Stimulated activated CD8-positive, alpha-beta memory T cell treated with anti-CD3 and anti-CD28 coated beads, Interleukin-7, amount 100 ng/mL, for 48 hours (primary cell): ENCODE measurements around the gene MARK1.

ENCODE experiments used
- DNase-seq, 2 donors: peaks; one replicate each; pipeline ENCODE4 v3.0.0-alpha.2; 2020; ENCODE audit warnings: low read depth in 1 of 2; ENCODE audit errors: extremely low read depth in 1 of 2

Gene MARK1

DNA sequence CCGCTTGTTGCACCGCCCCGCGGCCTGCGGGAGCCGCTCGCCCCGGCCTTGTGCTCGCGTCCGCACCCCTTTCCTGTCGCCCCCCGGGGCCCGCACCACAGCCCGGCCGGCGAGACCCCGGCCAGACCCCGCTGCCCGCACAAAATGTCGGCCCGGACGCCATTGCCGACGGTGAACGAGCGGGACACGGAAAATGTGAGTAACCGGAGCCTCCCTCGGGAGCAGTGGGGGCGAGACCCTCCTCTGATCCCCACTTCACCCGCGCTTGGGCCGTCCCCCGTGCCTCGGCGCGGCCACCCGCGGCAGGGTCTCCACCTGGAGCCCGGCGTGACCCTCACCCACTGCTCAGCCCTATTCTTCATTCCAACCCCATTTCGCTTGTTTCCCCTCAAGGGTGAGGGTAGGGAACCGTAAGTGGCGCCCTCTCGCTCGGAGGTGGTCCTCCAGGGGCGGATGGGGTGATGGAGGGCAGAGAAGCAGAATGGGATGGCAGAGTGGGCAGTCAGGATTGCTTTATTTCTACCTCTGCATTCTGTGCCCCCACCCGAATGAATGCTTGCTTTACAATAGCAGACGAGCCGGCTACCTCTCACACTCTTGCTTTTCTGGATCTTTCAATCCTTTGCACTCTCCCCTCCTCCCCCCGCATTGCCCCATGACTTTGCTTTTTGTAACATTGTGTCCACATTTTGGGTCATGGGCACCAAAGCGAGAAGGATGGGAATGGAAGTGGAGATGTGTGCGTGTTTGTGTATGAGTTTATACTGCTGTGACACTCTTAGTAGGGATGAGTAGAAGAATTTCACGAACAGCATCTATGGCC lies 954 bp downstream of the MARK1 start:
- no peak for DNase-seq

DNA sequence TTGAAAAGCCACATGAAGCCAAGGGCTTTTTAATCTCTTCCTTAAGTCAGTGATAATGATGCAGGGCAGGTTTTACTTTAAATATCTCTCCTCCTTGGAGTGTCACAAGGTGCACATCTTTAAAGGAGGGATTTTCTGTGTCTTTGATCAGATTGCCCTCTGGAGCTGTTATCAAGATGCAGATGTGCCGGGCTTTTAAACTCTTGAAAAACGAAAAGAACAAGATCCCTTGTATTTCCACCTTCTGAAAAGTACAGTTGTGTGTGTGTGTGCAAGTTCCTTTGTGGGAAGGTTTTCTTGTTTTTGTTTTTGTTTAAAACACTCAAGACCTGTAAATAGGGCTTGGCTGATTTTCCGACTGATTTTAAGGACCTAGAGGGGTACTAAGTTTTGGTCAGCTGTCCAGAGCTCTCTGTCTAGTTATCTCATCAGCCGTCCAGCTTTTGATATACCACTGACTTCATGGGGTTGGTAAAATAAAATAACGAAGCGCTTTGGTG lies 1.6 kb downstream of the MARK1 start:
- DNase-seq, result no peak

DNA sequence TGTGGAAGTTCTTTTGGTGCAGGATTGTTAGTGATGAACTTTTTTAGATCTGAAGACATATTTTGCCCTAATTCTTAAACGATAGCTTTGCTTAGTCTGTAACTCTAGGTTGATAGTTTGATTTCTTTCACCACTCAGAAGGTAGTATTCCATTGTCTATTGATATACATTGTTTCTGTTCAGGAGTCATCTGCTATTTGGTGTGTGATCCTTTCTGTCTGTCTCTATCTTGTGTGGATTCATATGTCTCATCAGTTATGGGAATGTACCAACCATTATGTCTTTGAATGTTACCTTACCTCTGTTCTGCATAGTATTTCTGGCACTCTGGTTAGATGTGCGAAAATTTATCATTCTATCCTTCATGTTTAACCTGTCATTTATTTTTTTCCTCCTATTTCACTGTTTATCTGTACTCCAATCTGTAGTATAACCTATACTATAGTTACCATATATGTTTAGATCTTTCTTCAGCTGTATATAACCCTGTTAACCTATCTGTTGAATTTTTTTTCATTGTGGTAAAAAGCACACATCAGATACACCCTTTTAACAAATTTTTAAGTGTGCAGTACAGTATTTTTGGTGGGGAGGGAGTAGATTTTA lies 5.7 kb downstream of the MARK1 start:
- no peak for DNase-seq

DNA sequence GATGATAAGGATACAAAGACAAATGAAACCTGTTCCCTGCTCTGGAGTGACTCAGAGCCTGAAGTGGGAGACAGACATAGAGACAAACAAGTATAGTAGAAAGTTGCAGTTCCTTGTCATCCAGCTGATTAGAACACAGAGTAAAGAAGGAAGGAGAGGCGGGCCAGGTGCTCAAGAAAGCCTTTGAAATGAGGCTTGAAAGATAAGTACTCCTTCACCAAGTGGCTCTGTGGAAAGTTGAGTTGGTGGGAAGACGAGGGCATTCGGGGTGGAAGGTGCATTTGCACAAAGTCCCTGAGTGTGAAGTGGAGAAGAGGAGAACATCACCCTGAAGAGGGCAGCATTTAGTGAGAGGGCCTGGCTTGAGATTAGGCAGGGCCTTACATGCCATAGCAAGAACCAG lies 17.0 kb downstream of the MARK1 start:
- no peak for DNase-seq

DNA sequence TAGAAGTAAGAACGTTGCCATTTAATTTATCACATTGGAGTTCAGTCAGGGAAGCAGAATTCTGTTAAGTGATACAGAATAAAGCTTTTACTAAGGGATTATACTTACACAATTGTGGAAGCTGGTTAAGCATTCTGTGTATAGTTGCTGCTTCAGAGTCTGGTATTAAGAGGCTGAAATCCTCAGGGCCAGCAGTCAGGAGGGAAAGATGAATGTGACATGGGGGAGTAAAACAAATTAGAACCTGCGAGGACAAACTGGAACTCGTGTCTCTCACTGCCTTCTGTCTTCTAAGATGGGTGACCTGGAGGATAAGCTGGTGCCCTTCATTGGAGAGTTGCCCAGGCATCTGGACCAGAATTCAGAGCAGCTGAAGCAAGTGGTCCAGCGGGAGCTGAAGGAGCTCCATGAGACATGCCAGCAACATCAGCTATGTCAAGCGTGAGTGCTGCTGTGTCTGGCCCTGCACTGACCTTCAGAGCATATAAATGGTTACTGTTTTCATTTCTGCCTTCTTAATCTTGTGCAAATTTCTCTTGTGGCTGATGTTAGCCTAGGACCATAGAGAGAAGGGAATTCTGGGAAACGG lies 23.0 kb downstream of the MARK1 start:
- DNase-seq, result no peak

DNA sequence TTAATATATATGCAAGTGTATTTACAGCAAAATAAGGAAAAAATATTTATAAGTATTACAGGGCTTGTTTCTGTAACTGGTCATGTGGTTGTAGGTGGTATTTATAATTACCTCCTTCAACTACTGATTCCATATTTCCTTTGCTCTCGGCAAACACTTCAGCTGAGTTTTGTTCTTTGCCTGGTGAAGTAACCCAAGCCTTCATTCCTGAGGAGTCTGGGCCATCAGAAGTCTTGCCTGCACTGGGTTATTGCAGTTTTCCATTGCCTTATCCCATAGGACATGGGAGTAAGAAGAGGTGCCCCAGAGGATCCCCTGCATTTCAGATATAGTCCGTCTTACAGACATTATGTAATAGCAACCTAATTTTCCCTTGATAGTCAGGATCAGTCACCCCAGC lies 23.8 kb downstream of the MARK1 start:
- DNase-seq, result no peak

DNA sequence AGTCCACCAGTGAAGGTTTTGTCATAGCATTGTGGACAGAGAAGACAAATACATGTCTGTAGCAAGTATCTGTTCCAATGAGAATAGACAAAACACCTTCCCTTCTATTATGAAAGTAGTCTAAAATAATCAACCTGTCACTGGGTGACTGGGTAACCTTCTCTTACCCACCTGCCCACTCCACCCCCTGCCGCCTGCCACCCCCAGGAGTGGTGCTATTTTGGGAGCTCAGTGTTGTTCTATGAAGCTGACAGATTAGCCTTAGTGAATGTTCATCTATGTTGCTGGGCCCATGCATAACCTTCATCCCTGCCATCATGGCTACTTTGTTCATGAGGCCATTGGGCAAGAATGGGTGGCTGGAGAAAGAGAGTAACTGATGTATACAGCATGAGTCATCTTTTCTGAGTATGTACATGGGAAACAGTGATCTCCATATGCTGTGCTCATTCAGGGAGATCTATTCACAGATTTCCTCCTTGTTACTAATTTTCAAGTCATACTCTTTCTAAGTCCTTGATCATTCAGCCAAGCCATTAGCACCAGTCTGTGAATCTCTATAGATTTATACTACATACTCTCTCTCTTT lies 24.8 kb downstream of the MARK1 start:
- DNase-seq, result no peak

DNA sequence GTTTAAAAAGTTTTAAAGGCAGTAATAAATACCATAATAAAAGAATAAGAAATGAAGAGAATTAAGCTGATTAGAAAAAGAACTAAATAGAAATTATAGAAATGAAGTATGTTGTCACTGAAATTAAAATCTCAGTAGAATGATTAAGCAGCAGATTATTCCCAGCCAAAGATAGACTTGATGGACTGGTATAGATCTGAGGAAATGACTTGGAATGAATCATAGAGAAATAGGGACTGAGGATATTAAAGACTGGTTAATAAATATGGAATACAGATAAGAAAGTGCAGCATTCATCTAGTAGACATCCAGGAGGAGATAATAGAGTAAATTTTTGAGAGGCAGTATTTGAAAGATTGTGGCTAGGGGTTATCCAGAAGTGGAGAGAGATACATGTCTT lies 28.7 kb downstream of the MARK1 start:
- DNase-seq, result no peak

DNA sequence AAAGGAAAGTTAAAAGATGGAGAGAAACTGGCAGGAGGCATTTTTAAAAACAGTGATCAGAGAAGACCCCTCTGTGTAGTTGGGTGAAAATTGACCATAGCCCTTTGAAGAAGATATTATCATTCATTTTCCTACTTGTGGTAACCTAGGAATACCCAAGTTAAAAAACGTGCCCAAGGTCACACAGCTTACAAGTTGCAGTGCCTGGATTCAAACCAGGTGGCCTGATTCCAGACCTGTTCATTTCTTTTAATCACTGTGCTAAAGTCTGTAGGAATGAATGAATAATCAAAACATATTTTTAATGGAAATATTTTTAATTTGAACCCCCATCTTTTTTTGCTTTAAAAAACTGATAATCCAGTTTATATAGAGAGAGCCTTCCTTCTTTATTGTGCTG lies 35.6 kb downstream of the MARK1 start:
- DNase-seq, result no peak

DNA sequence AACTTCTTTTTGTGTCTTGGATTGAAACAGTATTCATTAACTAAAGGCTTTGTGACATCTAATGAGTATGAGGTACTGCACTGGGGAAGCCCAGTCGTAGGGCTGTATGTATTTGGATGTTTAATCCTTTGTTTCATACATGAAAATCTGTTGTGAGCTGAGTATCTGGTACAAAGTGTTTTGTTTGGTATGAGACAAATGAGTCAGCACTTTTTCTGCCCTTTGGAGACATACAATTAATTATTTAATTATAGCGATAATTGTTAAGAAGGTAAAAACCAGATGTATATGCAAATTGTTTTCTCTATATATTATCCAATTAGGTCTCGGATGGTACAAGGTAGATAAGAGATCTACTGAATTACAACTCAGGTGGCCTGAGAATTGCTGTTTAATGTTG lies 36.3 kb downstream of the MARK1 start:
- DNase-seq, result no peak

DNA sequence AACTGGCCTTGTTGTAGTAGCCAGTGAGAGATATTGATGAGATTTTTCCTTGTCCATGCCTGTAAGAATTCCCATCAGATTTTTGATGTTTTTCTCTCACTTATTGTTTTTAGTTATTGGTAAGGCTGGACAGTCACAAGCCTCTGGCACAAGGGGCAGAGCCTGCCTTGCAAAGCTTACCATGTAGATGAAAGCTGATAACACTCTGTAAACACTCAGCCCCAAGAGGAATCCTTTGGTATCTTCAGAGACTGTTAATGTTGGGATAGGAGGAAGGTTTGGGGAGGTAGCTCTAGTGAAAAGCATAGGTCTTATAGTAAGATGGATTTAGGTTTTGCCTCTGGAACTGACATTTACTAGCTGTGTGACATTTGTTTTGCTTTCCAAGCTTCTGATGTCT lies 37.7 kb downstream of the MARK1 start:
- no peak for DNase-seq

DNA sequence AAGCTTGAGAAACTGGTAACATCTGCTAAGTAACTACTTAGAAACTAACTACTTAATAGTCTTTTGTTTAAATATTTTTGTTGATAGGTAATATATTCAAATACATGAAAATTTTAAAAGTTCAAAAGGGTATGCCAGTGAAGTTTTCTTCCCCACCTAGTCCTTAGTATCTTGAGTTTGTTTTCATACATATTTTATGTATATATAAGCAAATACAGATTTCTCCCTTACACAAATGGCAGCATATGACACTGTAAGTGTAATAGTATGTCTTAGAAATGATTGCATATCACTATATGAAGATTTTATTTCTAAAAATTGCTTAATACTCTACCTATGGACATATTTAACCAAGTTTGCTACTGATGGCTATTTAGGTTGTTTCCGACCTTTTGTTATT lies 38.9 kb downstream of the MARK1 start:
- DNase-seq, result no peak

DNA sequence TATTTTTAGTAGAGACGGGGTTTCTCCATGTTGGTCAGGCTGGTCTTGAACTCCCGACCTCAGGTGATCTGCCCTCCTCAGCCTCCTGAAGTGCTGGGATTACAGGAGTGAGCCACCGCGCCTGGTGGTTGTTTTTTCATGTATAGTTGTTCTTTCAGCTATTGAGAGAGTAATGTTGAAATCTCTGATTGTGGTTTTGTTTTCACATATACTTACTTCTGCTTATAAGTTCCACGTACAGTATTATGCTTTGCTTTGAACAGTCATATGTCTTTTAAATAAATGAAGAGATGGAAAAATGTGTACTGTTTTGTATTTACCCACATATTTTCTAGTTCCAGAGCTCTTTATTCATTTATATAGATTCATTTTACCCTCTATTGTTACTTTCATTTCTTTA lies 44.5 kb downstream of the MARK1 start:
- no peak for DNase-seq

DNA sequence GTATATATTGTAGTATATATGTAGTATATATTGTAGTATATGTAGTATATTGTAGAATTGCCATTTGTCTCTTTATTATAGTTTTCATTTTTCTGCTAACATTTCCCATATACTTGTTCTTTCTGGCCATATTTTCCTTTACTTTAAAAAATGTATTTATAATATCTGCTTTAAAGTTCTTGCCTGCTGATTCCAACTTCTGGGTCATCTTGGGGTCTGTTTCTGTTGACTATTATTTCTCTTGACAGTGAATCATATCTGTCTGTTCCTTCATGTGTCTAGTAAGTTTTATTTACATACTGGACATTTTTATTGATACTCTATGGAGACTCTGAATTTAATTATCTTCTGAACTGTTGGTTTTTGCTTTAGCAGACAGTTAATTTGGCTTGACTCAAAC lies 45.9 kb downstream of the MARK1 start:
- DNase-seq, result no peak

DNA sequence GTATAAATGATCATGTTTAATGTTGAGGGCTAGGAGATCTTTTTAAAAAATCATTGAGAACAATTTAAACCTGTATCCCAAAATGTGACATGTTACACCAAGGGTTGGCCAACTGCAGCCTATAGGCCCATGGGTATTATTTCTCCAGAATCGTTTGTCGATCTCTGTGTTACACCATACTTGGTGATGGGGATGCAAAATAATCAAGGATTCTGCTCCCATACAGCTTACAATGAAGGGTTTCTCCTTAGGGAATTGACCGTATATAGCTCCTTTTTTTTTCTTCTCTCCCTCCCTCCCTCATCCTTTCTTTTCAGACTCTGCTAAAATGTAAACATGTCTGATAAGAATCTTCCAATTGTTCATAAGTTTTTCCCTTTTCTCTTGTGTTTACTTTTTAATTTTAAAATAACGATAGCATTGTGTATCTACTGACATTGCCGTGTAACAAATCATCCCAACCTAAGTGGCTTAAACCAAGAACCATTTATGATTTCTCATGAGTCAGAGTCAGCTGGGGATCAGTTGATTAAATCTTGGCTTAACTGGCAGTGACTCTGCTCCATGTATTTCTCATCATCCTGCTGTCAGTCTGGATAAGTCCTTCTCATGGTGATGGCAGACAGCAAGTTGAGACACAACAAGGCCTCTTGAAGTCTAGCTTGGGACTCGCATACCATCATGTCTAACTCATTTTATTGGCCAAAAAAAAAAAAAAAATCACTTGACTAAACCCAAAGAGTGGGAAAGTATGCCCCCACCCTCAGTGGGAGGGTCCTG lies 48.0 kb downstream of the MARK1 start:
- DNase-seq, result no peak

DNA sequence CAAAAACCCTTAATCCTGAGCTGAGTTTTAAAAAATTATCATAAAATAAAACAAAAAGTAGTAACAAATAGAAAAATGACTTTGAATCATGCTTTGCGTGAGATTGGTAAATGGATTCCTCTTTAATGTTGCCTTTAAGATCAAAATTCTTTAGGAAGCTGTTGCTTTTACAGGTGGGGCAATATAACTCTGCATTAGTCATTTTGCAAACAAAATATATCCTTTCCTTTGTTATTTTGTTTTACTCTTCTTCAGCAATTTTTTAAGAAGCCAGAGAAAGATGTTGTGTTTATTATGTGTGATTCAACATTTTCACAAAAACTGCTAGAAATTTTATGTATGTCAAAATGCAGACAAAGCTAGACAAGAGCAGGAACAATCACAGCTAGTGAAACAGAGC lies 50.0 kb downstream of the MARK1 start:
- no peak for DNase-seq

DNA sequence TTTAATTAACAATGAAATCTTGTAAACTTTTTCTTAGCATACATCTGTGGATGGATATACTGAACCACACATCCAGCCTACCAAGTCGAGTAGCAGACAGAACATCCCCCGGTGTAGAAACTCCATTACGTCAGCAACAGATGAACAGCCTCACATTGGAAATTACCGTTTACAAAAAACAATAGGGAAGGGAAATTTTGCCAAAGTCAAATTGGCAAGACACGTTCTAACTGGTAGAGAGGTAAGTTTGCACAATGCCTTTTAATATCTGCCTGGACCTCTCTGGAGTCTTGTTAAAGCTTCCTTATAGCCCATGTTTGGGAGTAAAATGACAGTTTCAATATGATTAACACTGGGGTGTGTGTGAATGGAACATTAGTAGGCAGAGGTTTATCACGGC lies 51.4 kb downstream of the MARK1 start:
- no peak for DNase-seq

DNA sequence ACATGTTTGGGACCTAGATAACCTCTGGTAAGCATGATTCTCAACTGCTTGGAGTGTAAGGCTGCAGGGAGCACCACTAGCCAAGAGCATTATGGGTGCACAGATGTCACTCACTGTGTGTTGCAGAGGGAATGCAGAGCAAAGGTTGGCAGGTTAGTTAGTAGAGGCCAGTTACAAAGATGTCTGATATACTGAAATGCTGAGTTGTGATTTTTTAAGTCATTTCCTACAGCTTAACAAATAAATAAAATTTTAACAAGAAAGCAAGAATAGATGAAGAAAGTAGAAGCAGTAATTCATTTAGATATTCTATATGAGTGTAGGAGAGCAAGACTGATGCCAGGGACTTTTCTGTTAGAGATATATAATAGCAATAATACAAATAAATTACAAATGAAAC lies 64.8 kb downstream of the MARK1 start:
- no peak for DNase-seq

DNA sequence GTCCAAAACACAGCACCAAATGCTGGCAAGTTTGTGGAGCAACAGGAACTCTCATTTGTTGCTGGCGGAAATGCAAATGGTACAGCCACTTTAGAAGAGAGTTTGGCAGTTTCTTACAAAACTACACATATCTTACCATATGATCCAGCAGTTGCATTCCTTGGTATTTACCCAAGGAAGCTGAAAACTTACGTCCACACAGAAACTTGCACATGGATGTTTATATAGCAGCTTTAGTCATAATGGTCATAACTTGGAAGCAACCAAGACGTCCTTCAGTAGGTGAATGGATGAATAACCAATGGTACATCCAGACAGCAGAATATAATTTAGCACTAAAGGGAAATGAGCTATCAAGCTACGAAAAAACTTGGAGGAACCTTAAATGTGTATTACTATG lies 66.4 kb downstream of the MARK1 start:
- no peak for DNase-seq

DNA sequence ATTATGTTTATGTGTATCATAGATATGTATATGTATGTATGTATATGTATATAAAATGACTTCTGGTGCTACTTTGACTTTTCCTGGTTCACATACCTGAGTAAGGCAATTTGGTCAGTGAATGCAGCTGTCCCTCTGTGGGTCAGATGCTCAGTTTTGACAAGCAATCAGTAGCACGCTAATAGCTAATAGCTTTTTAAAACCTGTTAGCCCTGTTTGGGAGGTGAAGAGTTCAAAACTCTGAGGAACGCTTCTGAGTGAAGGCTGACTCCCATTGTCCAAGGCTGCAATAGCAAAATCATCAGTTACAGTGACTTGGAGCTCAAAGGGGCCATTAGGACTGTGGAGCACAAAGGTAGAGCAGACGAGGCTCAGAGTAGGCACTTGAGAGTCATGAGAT lies 67.2 kb downstream of the MARK1 start:
- no peak for DNase-seq

DNA sequence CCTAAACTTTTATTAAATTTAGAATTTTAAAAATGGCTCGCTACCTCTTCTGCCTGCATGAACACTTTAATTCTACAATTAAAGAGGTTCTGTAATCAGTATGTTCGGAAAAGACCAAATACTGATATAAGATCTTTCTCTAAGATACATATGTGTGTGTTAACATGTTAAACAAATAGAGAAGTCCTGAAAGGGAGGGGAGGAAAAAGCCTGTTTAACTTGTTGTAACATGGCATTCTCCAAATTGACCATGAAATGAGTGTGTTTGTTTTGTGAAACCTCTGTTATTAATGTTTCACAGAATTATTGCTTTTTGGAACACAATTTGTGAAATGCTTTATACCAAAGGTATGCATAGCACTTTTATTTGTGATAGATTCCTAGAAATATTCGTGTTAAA lies 77.0 kb downstream of the MARK1 start:
- no peak for DNase-seq
